Activated CD8-positive, alpha-beta memory T cell treated with anti-CD3 and anti-CD28 coated beads for 1 hour (primary cell): ENCODE data around the gene COL18A1.

Experiments
- DNase-seq, 2 donors: peaks; one replicate each; pipeline ENCODE4 v3.0.0-alpha.2; 2020; ENCODE audit warnings: low read depth in 1 of 2; ENCODE audit errors: extremely low read depth in 1 of 2

The COL18A1 gene

DNA sequence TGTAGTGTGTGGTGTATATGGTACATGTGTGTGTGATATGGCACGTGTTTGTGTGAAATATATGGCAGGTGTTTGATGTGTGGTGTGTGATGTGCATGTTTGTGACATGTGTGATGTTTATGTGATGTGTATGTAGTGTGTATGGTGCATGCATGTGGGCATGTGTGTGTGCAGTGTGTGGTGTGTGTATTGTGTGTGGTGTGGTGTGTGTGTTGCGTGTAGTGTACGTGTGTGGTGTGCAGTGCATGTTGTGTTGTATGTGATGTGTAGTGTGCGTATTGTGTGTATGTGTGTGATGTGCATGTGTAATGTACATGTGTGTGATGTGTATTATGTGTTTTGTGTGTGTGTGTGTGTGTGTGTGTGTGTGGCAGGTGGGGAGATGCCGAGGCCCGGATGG, 71.6 kb downstream of the COL18A1 start:
- no peak for DNase-seq

DNA sequence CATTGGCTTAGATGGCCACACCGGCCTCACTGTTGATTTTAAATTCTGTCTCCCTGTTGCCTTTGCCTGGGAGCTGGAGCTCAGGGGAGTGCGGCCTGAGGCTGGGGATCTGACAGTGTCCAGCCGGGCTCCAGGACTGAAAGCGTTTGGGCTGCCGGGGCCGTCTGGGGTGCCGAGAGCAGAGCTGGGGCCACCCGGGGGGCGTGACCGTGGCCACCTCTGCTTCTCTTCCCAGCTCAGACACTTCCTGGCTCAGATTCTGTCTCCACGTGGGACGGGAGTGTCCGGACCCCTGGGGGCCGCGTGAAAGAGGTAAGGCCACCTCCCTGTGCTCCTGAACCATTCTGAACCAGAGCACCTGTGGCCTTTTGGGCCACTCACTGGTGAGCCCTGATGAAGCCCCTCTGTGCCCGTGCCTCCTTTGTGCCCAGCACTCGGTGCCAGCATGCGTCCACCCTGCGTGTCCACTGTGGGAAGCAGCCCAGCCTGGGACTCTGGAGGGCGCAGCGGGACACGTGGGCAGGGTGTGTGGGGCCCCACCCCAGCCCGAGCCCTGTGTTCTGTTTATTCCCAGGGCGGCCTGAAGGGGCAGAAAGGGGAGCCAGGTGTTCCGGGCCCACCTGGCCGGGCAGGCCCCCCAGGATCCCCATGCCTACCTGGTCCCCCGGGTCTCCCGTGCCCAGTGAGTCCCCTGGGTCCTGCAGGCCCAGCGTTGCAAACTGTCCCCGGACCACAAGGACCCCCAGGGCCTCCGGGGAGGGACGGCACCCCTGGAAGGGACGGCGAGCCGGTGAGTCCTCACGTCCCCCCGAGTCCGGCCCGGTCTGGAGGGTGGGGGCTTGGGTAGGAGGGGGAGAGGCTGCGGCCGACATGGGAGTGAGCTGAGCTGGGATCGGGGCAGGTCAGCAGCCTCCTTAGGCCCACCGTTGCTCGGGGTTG, 72.5 kb downstream of the COL18A1 start:
- DNase-seq = no peak

DNA sequence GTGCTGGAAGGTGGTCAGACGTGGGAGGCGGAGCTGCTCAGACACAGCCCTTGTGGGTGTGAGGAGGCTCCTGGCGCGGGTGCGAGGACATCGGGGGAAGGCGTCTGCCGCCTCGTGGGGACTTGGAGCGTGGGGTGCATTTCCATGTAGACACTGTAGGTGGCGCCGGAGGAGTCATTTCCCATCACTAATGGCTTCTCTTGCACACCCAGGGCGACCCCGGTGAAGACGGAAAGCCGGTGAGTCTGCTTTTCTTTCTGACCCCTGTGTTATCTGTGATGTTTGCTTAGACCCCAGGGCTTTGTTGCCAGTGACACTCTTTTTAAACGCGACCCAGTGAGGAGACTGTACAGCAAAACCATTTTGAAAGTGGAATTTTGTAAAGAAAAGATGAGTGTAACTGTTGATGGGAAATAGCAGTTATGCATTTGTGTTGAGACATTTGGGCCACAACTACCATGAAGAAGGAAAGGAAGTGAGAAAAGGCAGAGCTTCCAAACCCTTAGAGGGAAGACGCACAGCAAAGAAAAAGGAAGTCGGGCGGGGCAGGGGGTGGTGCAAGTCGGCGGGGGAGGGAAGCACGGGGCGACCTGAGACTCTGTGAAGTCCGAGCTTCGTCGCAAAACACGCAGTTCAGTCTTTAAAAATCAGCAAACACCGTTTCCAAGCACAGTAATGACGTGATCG, 73.3 kb downstream of the COL18A1 start:
- peak; percentile 52 to 62 for DNase-seq

DNA sequence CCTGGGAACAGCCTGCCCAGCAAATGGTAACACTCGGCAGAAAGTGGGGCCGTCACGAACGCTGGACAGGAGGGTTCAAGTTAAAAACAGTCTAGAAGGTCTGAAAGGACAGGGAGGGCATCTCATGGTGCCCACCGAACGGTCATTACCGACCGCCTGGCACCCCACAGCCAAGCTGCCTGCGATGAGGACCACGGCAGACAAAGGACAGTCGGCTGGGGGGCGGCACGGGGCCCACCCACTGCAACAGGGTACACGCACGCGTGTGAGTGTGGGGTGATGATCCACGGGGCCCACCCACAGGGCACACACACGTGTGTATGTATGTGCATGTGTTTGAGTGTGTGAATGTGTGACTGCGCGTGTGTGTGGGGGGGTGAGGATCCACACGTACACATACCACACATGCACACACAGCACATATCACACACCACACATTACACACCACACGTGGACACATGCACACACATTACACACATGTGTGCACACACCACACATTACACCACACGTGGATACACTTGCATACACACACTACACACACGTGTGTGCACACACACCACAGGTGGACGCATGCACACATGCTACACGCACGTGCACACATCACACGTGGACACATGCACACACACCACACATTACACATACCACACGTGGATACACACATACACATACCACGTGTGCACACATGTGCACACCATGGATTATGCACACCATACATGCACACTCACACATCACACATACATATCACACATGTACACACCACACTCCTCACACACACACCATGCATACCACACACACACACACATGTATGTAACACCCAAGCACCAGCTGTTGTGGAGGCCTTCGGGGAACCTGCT, 74.1 kb downstream of the COL18A1 start:
- no peak for DNase-seq

- DNase-seq = no peak
Measured at GRCh38 chr21:45479691-45480675, 75.0 kb downstream of the COL18A1 start.

GRCh38 chr21:45480701-45481500, 75.9 kb downstream of the COL18A1 start:
- DNase-seq = no peak

DNA sequence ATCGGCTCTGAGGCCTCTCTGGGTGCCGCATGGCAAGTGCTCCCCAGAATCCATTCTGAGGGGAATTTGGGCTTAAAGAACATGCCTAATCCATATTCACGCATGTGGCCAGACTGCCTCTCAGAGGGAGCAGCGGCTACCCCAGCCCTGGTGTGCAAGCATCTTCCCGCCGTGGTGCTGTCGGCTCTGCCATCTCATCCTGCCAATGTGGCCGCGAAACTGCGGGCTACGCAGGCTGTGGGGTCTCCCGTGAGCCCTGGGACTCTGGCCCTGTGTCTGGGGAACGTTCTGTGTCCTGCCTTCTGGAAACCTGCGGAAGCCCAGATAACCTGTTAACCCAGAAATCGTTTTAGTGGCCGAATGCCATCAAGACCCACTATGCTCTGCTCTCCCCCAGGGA, 76.6 kb downstream of the COL18A1 start:
- no peak for DNase-seq

GRCh38 chr21:45481977-45482898, 77.3 kb downstream of the COL18A1 start:
- DNase-seq = no peak

- DNase-seq = no peak
Measured at GRCh38 chr21:45482899-45483821, 78.2 kb downstream of the COL18A1 start.

- DNase-seq = no peak
Measured at GRCh38 chr21:45484318-45484717, 79.4 kb downstream of the COL18A1 start.

DNA sequence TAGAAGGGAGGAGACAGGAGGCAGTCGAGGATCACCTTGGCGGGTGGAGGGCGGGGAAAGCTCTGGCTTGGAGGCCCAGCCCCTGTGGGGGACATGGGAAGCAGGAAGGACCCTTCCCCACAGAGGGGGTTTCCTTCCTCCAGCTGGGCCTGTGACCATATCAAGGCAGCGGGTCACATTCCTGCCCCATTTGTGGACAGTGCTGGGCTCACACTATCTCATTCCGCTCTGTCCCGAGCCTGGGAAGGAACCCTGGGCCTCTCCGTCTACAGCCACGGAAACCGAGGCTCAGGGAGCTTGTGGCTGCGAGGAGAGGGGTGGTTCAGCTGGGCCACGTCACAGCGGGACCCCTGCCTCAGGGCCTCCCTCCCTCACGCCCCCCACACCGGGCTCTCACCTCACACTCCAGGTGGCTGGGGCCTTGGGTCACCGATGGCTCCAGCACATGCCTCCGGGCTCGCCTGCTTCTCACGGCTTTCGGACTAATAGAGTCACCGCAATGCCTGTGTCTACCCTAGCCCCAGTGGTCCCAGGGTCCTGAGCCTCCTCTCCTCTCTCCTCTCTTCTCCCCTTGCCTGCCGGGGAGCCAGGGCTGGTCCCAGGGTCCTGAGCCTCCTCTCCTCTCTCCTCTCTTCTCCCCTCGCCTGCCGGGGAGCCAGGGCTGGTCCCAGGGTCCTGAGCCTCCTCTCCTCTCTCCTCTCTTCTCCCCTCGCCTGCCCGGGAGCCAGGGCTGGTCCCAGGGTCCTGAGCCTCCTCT, 80.9 kb downstream of the COL18A1 start:
- no peak for DNase-seq

- no peak for DNase-seq
Measured at GRCh38 chr21:45486443-45487160, 81.6 kb downstream of the COL18A1 start.

DNA sequence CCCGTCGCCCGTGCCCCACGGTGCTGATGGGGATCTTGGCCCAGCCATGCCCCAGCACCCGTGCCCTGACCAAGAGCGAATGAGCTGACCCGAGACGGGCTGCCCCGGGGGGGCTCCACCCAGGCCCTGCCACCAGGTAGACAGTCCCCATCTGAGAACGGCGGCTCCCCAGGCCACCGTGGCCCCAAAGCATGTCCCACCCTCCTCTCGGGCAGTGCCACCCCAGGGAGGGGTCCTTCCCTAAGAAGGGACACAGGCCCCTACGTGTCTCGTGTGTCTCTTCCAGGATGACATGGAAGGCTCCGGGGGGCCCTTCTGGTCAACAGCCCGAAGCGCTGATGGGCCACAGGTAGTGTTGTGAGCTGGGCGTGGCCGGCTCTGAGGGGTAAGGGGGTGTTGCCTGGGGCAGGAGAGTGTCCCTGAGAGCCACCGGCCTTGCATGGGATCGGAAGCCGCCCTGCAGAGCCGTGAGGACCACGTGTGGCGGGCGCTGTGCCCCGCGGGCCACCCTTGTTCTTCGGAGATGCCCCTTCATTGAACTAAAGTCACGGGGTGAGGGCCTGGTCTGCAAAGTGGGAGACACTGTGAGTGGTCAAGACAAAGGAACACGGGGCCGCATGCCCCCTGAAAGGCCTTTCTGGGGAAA, 82.3 kb downstream of the COL18A1 start:
- no peak for DNase-seq

GRCh38 chr21:45487891-45488600, 83.1 kb downstream of the COL18A1 start:
- DNase-seq = no peak
